Endothelial cell of umbilical vein (primary cell): ENCODE results near the gene HIRA. TPM values are rescaled to one million over a fixed set of nuclear protein-coding genes. Genes with fewer than 3 reads are reported as not detected.

Experiments
- BruUV-seq: library from RNA; stranded (reverse); fragments of 400-500 nt; replicated peaks from 2 replicates; lab custom pipeline; 2021; lab: Mats Ljungman, UMichigan
- CTCF ChIA-PET: fragments of 300-600, 350-600 bp; sonication (Branson Sonifier 250); formaldehyde crosslinking; loops from one replicate; lab custom pipeline; 2021; ENCODE audit warnings: antibody characterized with exemption, inconsistent platforms; lab: Charles Lee
- POLR2A ChIA-PET: fragments of 300-600, 350-600 bp; sonication (Branson Sonifier 250); formaldehyde crosslinking; loops from one replicate; lab custom pipeline; 2021; ENCODE audit warnings: antibody characterized with exemption, inconsistent platforms; lab: Charles Lee
- DNase-seq: peaks from one replicate; pipeline ENCODE4 v3.0.0-alpha.2; 2011; ENCODE audit warnings: low read depth, low spot score
- FAIRE-seq: peaks from 2 replicates; lab custom pipeline; 2011; peaks lifted over from hg19 to GRCh38; lab: Jason Lieb, UNC
- H2AFZ ChIP-seq: 2 replicates; pipeline ENCODE4 v1.6.0; 2012; ENCODE audit warnings: low read depth, low read length, control low read depth, inconsistent platforms
- H3K27ac ChIP-seq: 2 replicates; pipeline ENCODE4 v1.5.1; 2011; ENCODE audit warnings: low read depth, mild to moderate bottlenecking, control low read depth, low read length, moderate library complexity; ENCODE audit not compliant: insufficient read depth
- H3K27me3 ChIP-seq, 2 experiments: 2 replicates each; pipeline versions ENCODE4 v1.6.0 to v1.6.1; 2011; ENCODE audit warnings: low read length in 2 of 2, mixed read lengths in 1 of 2; ENCODE audit not compliant: control insufficient read depth in 2 of 2, insufficient read depth in 2 of 2
- H3K36me3 ChIP-seq, 2 experiments: 2 replicates in 1 of 2; 3 replicates in 1 of 2; pipeline ENCODE4 v1.5.1; 2011; ENCODE audit warnings: low read length in 2 of 2, mild to moderate bottlenecking in 1 of 2, moderate library complexity in 1 of 2; ENCODE audit not compliant: control insufficient read depth in 2 of 2, insufficient read depth in 2 of 2; ENCODE audit errors: extremely low read depth in 1 of 2
- H3K4me1 ChIP-seq: 3 replicates; pipeline ENCODE4 v1.5.1; 2011; ENCODE audit warnings: mild to moderate bottlenecking, low read length; ENCODE audit not compliant: control insufficient read depth, insufficient read depth; ENCODE audit errors: extremely low read depth
- H3K4me2 ChIP-seq: 2 replicates; pipeline ENCODE4 v1.6.1; 2011; ENCODE audit warnings: low read length, control low read depth, mixed read lengths; ENCODE audit not compliant: insufficient read depth
- H3K4me3 ChIP-seq, 3 experiments: fragments of 200-600 bp in 1 of 3; sonication (generic), shearing (Covaris generic) in 1 of 3; replicated peaks in 1 of 3; 2 replicates each; pipeline ENCODE4 v1.5.1; 2011 to 2016; ENCODE audit warnings: control low read depth in 3 of 3, low read length in 3 of 3, mild to moderate bottlenecking in 2 of 3, inconsistent platforms in 1 of 3, low read depth in 1 of 3, moderate library complexity in 1 of 3; ENCODE audit not compliant: insufficient read depth in 1 of 3
- H3K79me2 ChIP-seq: 2 replicates; pipeline ENCODE4 v1.6.0; 2012; ENCODE audit warnings: low read length, inconsistent platforms; ENCODE audit not compliant: control insufficient read depth, insufficient read depth
- H3K9ac ChIP-seq: replicated peaks from 2 replicates; pipeline ENCODE3; 2011; ENCODE audit warnings: low read length, control low read depth; ENCODE audit not compliant: insufficient read depth; ENCODE audit errors: extremely low read depth
- H3K9me1 ChIP-seq: replicated peaks from 3 replicates; pipeline ENCODE4 v1.6.0; 2011; ENCODE audit warnings: mild to moderate bottlenecking, low read length; ENCODE audit not compliant: control insufficient read depth, insufficient read depth; ENCODE audit errors: extremely low read depth
- H3K9me3 ChIP-seq: replicated peaks from 2 replicates; pipeline ENCODE4 v1.5.1; 2012; ENCODE audit warnings: low read length, inconsistent platforms; ENCODE audit not compliant: control insufficient read depth, insufficient read depth
- H4K20me1 ChIP-seq: replicated peaks from 2 replicates; pipeline ENCODE3; 2011; ENCODE audit warnings: mild to moderate bottlenecking, low read length; ENCODE audit not compliant: control insufficient read depth, insufficient read depth; ENCODE audit errors: extremely low read depth
- EZH2 ChIP-seq: IDR thresholded peaks from 2 replicates; pipeline ENCODE4 v1.6.1; 2012; ENCODE audit warnings: borderline replicate concordance, low read depth, mild to moderate bottlenecking, moderate library complexity, low read length, inconsistent platforms; ENCODE audit not compliant: severe bottlenecking
- FOS ChIP-seq: IDR thresholded peaks from 2 replicates; pipeline ENCODE4 v1.6.1; 2011; ENCODE audit warnings: mild to moderate bottlenecking, low read length, moderate library complexity, borderline replicate concordance; ENCODE audit not compliant: insufficient read depth
- GATA2 ChIP-seq: IDR thresholded peaks from 2 replicates; pipeline ENCODE4 v1.7.0; 2011; ENCODE audit warnings: low read depth, mild to moderate bottlenecking, moderate library complexity, mixed read lengths, low read length; ENCODE audit not compliant: insufficient read length, insufficient read depth
- JUN ChIP-seq: IDR thresholded peaks from 2 replicates; pipeline ENCODE4 v1.6.1; 2011; ENCODE audit warnings: borderline replicate concordance, low read depth; ENCODE audit not compliant: insufficient read length, insufficient read depth
- MYC ChIP-seq: IDR thresholded peaks from one replicate; pipeline ENCODE4 v1.6.1; 2011; ENCODE audit warnings: mild to moderate bottlenecking, low read depth, low read length
- POLR2A ChIP-seq: IDR thresholded peaks from 2 replicates; pipeline ENCODE4 v1.6.1; 2012; ENCODE audit warnings: low read depth, mild to moderate bottlenecking, control low read depth, low read length
- POLR2AphosphoS5 ChIP-seq: IDR thresholded peaks from 2 replicates; pipeline ENCODE4 v1.6.1; 2012; ENCODE audit warnings: low read depth, mild to moderate bottlenecking, control low read depth, low read length, moderate library complexity; ENCODE audit not compliant: insufficient read depth
- dilution Hi-C: fragments of 300-500 bp; cut with MboI; formaldehyde crosslinking; loops from one replicate; pipeline ENCODE4 v1.15.0; 2019; ENCODE audit warnings: low sequenced_read_pairs; ENCODE audit not compliant: extremely low pct_ligation_motif_present
- intact Hi-C: fragments of 100-400 bp; cut with micrococcal nuclease; formaldehyde crosslinking; loops from one replicate; pipeline ENCODE4 v1.10.0; 2022
- polyA plus RNA-seq, 4 experiments: library from polyadenylated mRNA; depleted of rRNA in 3 of 4; stranded (reverse) in 3 of 4; unstranded in 1 of 4; fragments of >200 nt; gene quantifications; 2 replicates each; pipeline versions ENCODE4 v1.2.1 to v1.2.3, GENCODE V29; 2011 to 2012; ENCODE audit warnings: missing spikeins in 1 of 4
- total RNA-seq: library from RNA; stranded (reverse); gene quantifications from 2 replicates; pipeline ENCODE4 v1.2.3, GENCODE V29; 2021
- TF ChIP-seq, protein P1 (sequence below): IDR thresholded peaks from 2 replicates; pipeline ENCODE4 v1.6.1; 2011; ENCODE audit not compliant: insufficient read depth, insufficient read length
- TF ChIP-seq, protein P2 (sequence below), 2 donors: IDR thresholded peaks; 1 replicate in 1 of 2; 2 replicates in 1 of 2; pipeline ENCODE4 v1.5.1; 2011; ENCODE audit warnings: low read length in 2 of 2, mild to moderate bottlenecking in 2 of 2, moderate library complexity in 2 of 2, control low read depth in 1 of 2, inconsistent platforms in 1 of 2, low read depth in 1 of 2; ENCODE audit not compliant: insufficient read depth in 1 of 2; ENCODE audit errors: extremely low read depth in 1 of 2

The HIRA gene
- total and polyA plus RNA-seq, 2 donors (not counting 3 experiments of a cell fraction or from before 2014, with no cell fraction given): 17.3 to 27.7 TPM

DNA sequence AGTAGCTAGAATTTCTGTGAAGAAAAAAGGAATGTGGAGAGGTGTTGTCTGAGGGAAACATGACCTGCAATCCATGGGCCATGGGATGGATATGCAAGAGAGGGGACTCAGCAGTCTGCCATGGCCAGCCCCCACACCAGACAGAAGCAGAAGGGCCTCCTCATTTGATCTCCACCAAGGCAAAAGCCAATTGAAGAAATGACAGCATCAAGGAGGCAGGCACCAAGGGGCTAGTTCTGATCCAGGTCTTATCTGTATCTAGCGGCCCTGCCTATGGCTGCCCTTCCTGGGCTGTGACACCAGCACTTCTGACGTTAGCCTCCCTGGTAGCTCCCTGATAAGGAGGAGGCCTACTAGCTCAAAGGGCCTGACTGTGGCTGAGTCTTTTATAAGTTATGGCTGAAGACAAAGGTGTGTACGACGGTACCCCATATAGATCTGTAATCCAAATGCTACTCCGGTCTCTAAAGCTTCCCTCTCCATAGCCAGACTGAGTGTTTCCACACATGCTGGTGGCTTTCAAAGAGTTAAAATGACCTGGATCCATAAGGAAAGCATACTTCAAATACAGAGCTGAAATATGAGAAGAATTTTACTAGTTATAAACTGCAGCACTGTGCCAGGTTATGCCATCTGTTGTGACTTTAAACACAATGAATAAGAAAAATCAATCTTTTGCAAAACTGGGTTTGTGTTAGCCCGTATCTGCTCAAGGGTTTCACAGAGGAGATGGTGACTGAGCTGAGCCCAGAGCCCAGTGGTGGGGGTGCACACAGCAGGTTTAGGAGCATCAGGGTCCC, 34.4 kb downstream of the HIRA start:
- Histone ChIP-seq H3K9me1 (no peaks in the 10 kb centered on the region), H3K79me2 (no peaks in the 10 kb centered on the region), H3K4me1 (no peaks in the 10 kb centered on the region), H3K27me3 (no peaks in the 10 kb centered on the region), H2AFZ (no peak overlapping the region), H4K20me1 (no peaks in the 10 kb centered on the region), H3K27ac (no peak overlapping the region), H3K9ac (no peak overlapping the region), H3K9me3 (no peaks in the 10 kb centered on the region), H3K36me3 (peaks cover 14 to 27% of the 10 kb centered on the region in 2 experiments), H3K4me3 (no peak overlapping the region), H3K4me2 (no peak overlapping the region)
- no peak for DNase-seq
- FAIRE-seq: no peak
- TF ChIP-seq MYC (no peak), EZH2 (no peak), JUN (no peak), FOS (no peak), GATA2 (no peak), POLR2AphosphoS5 (no peak), POLR2A (no peak)
- TF ChIP-seq, protein P1, sequence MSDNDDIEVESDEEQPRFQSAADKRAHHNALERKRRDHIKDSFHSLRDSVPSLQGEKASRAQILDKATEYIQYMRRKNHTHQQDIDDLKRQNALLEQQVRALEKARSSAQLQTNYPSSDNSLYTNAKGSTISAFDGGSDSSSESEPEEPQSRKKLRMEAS: no peak
- TF ChIP-seq, protein P2, sequence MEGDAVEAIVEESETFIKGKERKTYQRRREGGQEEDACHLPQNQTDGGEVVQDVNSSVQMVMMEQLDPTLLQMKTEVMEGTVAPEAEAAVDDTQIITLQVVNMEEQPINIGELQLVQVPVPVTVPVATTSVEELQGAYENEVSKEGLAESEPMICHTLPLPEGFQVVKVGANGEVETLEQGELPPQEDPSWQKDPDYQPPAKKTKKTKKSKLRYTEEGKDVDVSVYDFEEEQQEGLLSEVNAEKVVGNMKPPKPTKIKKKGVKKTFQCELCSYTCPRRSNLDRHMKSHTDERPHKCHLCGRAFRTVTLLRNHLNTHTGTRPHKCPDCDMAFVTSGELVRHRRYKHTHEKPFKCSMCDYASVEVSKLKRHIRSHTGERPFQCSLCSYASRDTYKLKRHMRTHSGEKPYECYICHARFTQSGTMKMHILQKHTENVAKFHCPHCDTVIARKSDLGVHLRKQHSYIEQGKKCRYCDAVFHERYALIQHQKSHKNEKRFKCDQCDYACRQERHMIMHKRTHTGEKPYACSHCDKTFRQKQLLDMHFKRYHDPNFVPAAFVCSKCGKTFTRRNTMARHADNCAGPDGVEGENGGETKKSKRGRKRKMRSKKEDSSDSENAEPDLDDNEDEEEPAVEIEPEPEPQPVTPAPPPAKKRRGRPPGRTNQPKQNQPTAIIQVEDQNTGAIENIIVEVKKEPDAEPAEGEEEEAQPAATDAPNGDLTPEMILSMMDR (IDR thresholded peaks at IDR 0.05; ENCODE audit: extremely low read depth in 1 of 2, insufficient read depth in 1 of 2, low read depth in 1 of 2, low read length in 2 of 2): no peak
- intact Hi-C loops: no loop called here
- POLR2A ChIA-PET: no interaction called here
- BruUV-seq: no TSS peak
- CTCF ChIA-PET: interaction anchor here (1.0 kb wide), 1 partner anchor 217 kb away, joined by 3 read pairs; no protein-coding TSS in a partner anchor
- dilution Hi-C loops: no loop called here
